ENCODE measurements around the gene GPM6B.
"Not testable (repeated sequence)": the region's sequence is repeated elsewhere in the genome, so short reads cannot be mapped to it uniquely, and the experiment has no call there.

GPM6B gene

GRCh38 chrX:13734278-13735172 is 82.4 kb downstream of the GPM6B start, which contains the start of the genes OFD1 and TRAPPC2:
Gene OFD1, plus strand, starts transcription at chrX:13734748. Its CDS starts 324 bp downstream, at chrX:13735072.
Gene TRAPPC2, minus strand, starts transcription at chrX:13734620. Its CDS starts 14,657 bp downstream, at chrX:13719963.
- peak within 1 kb of the TSS; percentile 94 for H4K8ac ChIP-seq (ENCODE audit: low read depth, low read length)
- peak within 1 kb of the TSS; percentile 89 for H3K9ac ChIP-seq (ENCODE audit: low read length)
- peak within 1 kb of the TSS; percentile 65 for H3K4me2 ChIP-seq (ENCODE audit: low read length)

GRCh38 chrX:13733506-13733905 is 83.4 kb downstream of the GPM6B start:
- H3K27me3 ChIP-seq (ENCODE audit: insufficient read depth, low read length) = no peaks in the 10 kb centered on the region
- H3K23ac ChIP-seq (ENCODE audit: low read length) = no peak overlapping the region
- no peak overlapping the region for H2BK12ac ChIP-seq (ENCODE audit: low read length)
- H2BK5ac ChIP-seq (ENCODE audit: low read depth, low read length, poor library complexity) = no peak overlapping the region
- H3K4ac ChIP-seq (ENCODE audit: low read depth, low read length) = no peak overlapping the region
- H3K27ac ChIP-seq (ENCODE audit: low read depth, low read length) = no peak overlapping the region
- no peak overlapping the region for H4K91ac ChIP-seq (ENCODE audit: low read depth, low read length)
- H3K79me1 ChIP-seq (ENCODE audit: low read length) = peaks cover 7% of the 10 kb centered on the region
- H3K4me3 ChIP-seq (ENCODE audit: low read depth, low read length) = no peak overlapping the region
- no peak for DNase-seq
- H4K12ac ChIP-seq (ENCODE audit: low read depth, low read length) = no peak overlapping the region
- H2BK120ac ChIP-seq (ENCODE audit: insufficient read depth, low read length, poor library complexity) = no peak overlapping the region
- H2AK5ac ChIP-seq (ENCODE audit: low read length) = no peak overlapping the region
- no peaks in the 10 kb centered on the region for H3K9me3 ChIP-seq (ENCODE audit: insufficient read depth, low read depth, low read length)
- H3K4me2 ChIP-seq (ENCODE audit: low read length) = peak overlapping the region; percentile 57
- no peak overlapping the region for H3K9ac ChIP-seq (ENCODE audit: low read length)
- no peak overlapping the region for H4K8ac ChIP-seq (ENCODE audit: low read depth, low read length)
- peaks cover 0 to 3% of the 10 kb centered on the region in 2 experiments for H3K4me1 ChIP-seq (ENCODE audit: control insufficient read depth in 1 of 2, insufficient read depth in 2 of 2, low read length in 2 of 2)
- H3K36me3 ChIP-seq (ENCODE audit: control insufficient read depth in 1 of 2, insufficient read depth in 2 of 2, low read length in 2 of 2) = peaks cover 0 to 3% of the 10 kb centered on the region in 2 experiments
- H2AFZ ChIP-seq (ENCODE audit: insufficient read depth, low read length, poor library complexity) = no peak overlapping the region
- no peak overlapping the region for H3K14ac ChIP-seq (ENCODE audit: low read length)
- no CpG with 5 or more reads among the region's 4 CpGs for WGBS (ENCODE audit: extremely low coverage, insufficient coverage, insufficient read length)
- H3K79me2 ChIP-seq (ENCODE audit: control insufficient read depth, insufficient read depth, low read length, poor library complexity) = peaks cover 8% of the 10 kb centered on the region
- no peak overlapping the region for H3K18ac ChIP-seq (ENCODE audit: low read length)

More at GRCh38 chrX:13734278-13735172, 82.4 kb downstream of the GPM6B start, which contains the start of the genes OFD1 and TRAPPC2:
- no CpG with 5 or more reads among the region's 75 CpGs for WGBS (ENCODE audit: extremely low coverage, insufficient coverage, insufficient read length)
- Histone ChIP-seq H3K14ac (ENCODE audit: low read length) (peak within 1 kb of the TSS; percentile 90), H4K91ac (ENCODE audit: low read depth, low read length) (peak within 1 kb of the TSS; percentile 90), H2BK12ac (ENCODE audit: low read length) (no peak within 1 kb of the TSS), H3K4ac (ENCODE audit: low read depth, low read length) (peak within 1 kb of the TSS; percentile 71), H2AFZ (ENCODE audit: insufficient read depth, low read length, poor library complexity) (peak within 1 kb of the TSS; percentile 35), H2BK5ac (ENCODE audit: low read depth, low read length, poor library complexity) (peak within 1 kb of the TSS; percentile 87), H3K9me3 (ENCODE audit: insufficient read depth, low read depth, low read length) (no peaks in the 10 kb centered on the region), H3K23ac (ENCODE audit: low read length) (no peak within 1 kb of the TSS), H3K18ac (ENCODE audit: low read length) (peak within 1 kb of the TSS; percentile 94), H2BK120ac (ENCODE audit: insufficient read depth, low read length, poor library complexity) (peak within 1 kb of the TSS; percentile 86), H2AK5ac (ENCODE audit: low read length) (no peak within 1 kb of the TSS), H3K4me1 (ENCODE audit: control insufficient read depth in 1 of 2, insufficient read depth in 2 of 2, low read length in 2 of 2) (peaks cover 0 to 3% of the 10 kb centered on the region in 2 experiments), H3K79me1 (ENCODE audit: low read length) (peaks cover 7% of the 10 kb centered on the region), H4K12ac (ENCODE audit: low read depth, low read length) (peak within 1 kb of the TSS; percentile 87), H3K79me2 (ENCODE audit: control insufficient read depth, insufficient read depth, low read length, poor library complexity) (peaks cover 8% of the 10 kb centered on the region), H3K4me3 (ENCODE audit: low read depth, low read length) (peak within 1 kb of the TSS; percentile 83), H3K27me3 (ENCODE audit: insufficient read depth, low read length) (no peaks in the 10 kb centered on the region), H3K27ac (ENCODE audit: low read depth, low read length) (peak within 1 kb of the TSS; percentile 98), H3K36me3 (ENCODE audit: control insufficient read depth in 1 of 2, insufficient read depth in 2 of 2, low read length in 2 of 2) (peaks cover 0 to 3% of the 10 kb centered on the region in 2 experiments)
- peak; percentile 92 to 96 for DNase-seq

GRCh38 chrX:13732246-13733067 is 84.4 kb downstream of the GPM6B start:
- no peak overlapping the region for H2BK5ac ChIP-seq (ENCODE audit: low read depth, low read length, poor library complexity)
- no peaks in the 10 kb centered on the region for H3K9me3 ChIP-seq (ENCODE audit: insufficient read depth, low read depth, low read length)
- no peak overlapping the region for H4K91ac ChIP-seq (ENCODE audit: low read depth, low read length)
- H3K14ac ChIP-seq (ENCODE audit: low read length) = no peak overlapping the region
- no peak overlapping the region for H3K4me2 ChIP-seq (ENCODE audit: low read length)
- no peak overlapping the region for H3K27ac ChIP-seq (ENCODE audit: low read depth, low read length)
- H2AFZ ChIP-seq (ENCODE audit: insufficient read depth, low read length, poor library complexity) = no peak overlapping the region
- no peak overlapping the region for H3K4me3 ChIP-seq (ENCODE audit: low read depth, low read length)
- H3K4me1 ChIP-seq (ENCODE audit: control insufficient read depth in 1 of 2, insufficient read depth in 2 of 2, low read length in 2 of 2) = peaks cover 0 to 3% of the 10 kb centered on the region in 2 experiments
- H3K27me3 ChIP-seq (ENCODE audit: insufficient read depth, low read length) = no peaks in the 10 kb centered on the region
- no peak for DNase-seq
- H3K36me3 ChIP-seq (ENCODE audit: control insufficient read depth in 1 of 2, insufficient read depth in 2 of 2, low read length in 2 of 2) = peaks cover 0 to 3% of the 10 kb centered on the region in 2 experiments
- no peak overlapping the region for H2BK12ac ChIP-seq (ENCODE audit: low read length)
- H3K23ac ChIP-seq (ENCODE audit: low read length) = no peak overlapping the region
- peak overlapping the region; percentile 13 for H2BK120ac ChIP-seq (ENCODE audit: insufficient read depth, low read length, poor library complexity)
- no CpG with 5 or more reads among the region's 7 CpGs for WGBS (ENCODE audit: extremely low coverage, insufficient coverage, insufficient read length)
- no peak overlapping the region for H4K12ac ChIP-seq (ENCODE audit: low read depth, low read length)
- H2AK5ac ChIP-seq (ENCODE audit: low read length) = no peak overlapping the region
- H3K79me2 ChIP-seq (ENCODE audit: control insufficient read depth, insufficient read depth, low read length, poor library complexity) = peaks cover 8% of the 10 kb centered on the region
- H4K8ac ChIP-seq (ENCODE audit: low read depth, low read length) = no peak overlapping the region
- no peak overlapping the region for H3K9ac ChIP-seq (ENCODE audit: low read length)
- no peak overlapping the region for H3K4ac ChIP-seq (ENCODE audit: low read depth, low read length)
- H3K79me1 ChIP-seq (ENCODE audit: low read length) = peaks cover 7% of the 10 kb centered on the region
- no peak overlapping the region for H3K18ac ChIP-seq (ENCODE audit: low read length)

GRCh38 chrX:13730523-13730922 is 86.4 kb downstream of the GPM6B start:
- not testable (repeated sequence) for H3K4me3 ChIP-seq (ENCODE audit: low read depth, low read length); H3K27me3 ChIP-seq (ENCODE audit: insufficient read depth, low read length); H3K79me1 ChIP-seq (ENCODE audit: low read length); H2AFZ ChIP-seq (ENCODE audit: insufficient read depth, low read length, poor library complexity); H4K91ac ChIP-seq (ENCODE audit: low read depth, low read length); H2BK5ac ChIP-seq (ENCODE audit: low read depth, low read length, poor library complexity); H3K4me2 ChIP-seq (ENCODE audit: low read length); H3K4me1 ChIP-seq (ENCODE audit: control insufficient read depth in 1 of 2, insufficient read depth in 2 of 2, low read length in 2 of 2); H3K27ac ChIP-seq (ENCODE audit: low read depth, low read length); H2AK5ac ChIP-seq (ENCODE audit: low read length); H3K23ac ChIP-seq (ENCODE audit: low read length); H3K4ac ChIP-seq (ENCODE audit: low read depth, low read length); H2BK12ac ChIP-seq (ENCODE audit: low read length); DNase-seq; H4K12ac ChIP-seq (ENCODE audit: low read depth, low read length); H3K79me2 ChIP-seq (ENCODE audit: control insufficient read depth, insufficient read depth, low read length, poor library complexity); H4K8ac ChIP-seq (ENCODE audit: low read depth, low read length); H3K14ac ChIP-seq (ENCODE audit: low read length); H3K9me3 ChIP-seq (ENCODE audit: insufficient read depth, low read depth, low read length); H3K36me3 ChIP-seq (ENCODE audit: control insufficient read depth in 1 of 2, insufficient read depth in 2 of 2, low read length in 2 of 2); H3K9ac ChIP-seq (ENCODE audit: low read length); H3K18ac ChIP-seq (ENCODE audit: low read length); H2BK120ac ChIP-seq (ENCODE audit: insufficient read depth, low read length, poor library complexity)
- no CpG with 5 or more reads among the region's 1 CpG for WGBS (ENCODE audit: extremely low coverage, insufficient coverage, insufficient read length)
